Adrenal gland (tissue), 12 donors: ENCODE results near the gene MAFF. TPM values are rescaled to one million over a fixed set of nuclear protein-coding genes. Genes with fewer than 3 reads are reported as not detected.
A peak's percentile ranks its signal among the peaks of the same experiment; 100 is the strongest.

Experiments used
- DNase-seq, 7 donors: peaks; one replicate each; pipeline ENCODE4 v3.0.0-alpha.2; 2019 to 2020
- H3K27ac ChIP-seq, 5 donors: fragments of 200-600 bp; sonication (generic) in 4 of 5; 1 replicate in 3 of 5; 2 replicates in 2 of 5; pipeline versions ENCODE4 v1.5.1 to v1.8.0; 2016 to 2020; ENCODE audit warnings: mild to moderate bottlenecking in 1 of 5
- H3K27me3 ChIP-seq: fragments of 200-600 bp; 2 replicates; pipeline ENCODE4 v1.8.0; 2021
- H3K36me3 ChIP-seq, 2 donors: fragments of 200-600 bp; replicated peaks in 1 of 2; 1 replicate in 1 of 2; 2 replicates in 1 of 2; pipeline versions ENCODE4 v1.5.1 to v1.8.0; 2018 to 2022
- H3K4me1 ChIP-seq, 2 donors: fragments of 200-600 bp; replicated peaks in 1 of 2; 1 replicate in 1 of 2; 2 replicates in 1 of 2; pipeline versions ENCODE4 v1.5.1 to v1.8.0; 2018 to 2021
- H3K4me3 ChIP-seq, 4 donors: fragments of 200-600 bp; sonication (generic) in 3 of 4; one replicate each; pipeline ENCODE4 v1.5.1; 2016 to 2018
- H3K9me3 ChIP-seq, 3 donors: fragments of 200-600 bp; sonication (generic) in 1 of 3; replicated peaks in 1 of 3; 1 replicate in 2 of 3; 2 replicates in 1 of 3; pipeline versions ENCODE4 v1.5.1 to v1.8.0; 2016 to 2021
- POLR2A ChIP-seq, 2 donors: fragments of 450-650 bp; IDR thresholded peaks; one replicate each; pipeline ENCODE4 v1.6.1; 2017; ENCODE audit warnings: antibody characterized with exemption in 2 of 2, mild to moderate bottlenecking in 2 of 2, moderate library complexity in 1 of 2
- WGBS, 4 donors: extraction: QIAGEN DNeasy Blood & Tissue Kit in 2 of 4; methylation state at CpG; one replicate each; pipeline versions ENCODE4 v1.1.5 to v1.1.7; 2013 to 2017; 5-methylcytosine and 5-hydroxymethylcytosine counted together
- intact Hi-C, 2 donors: fragments of 100-400 bp; cut with DNase I; formaldehyde crosslinking; loops; one replicate each; pipeline versions ENCODE4 v1.14.1 to v1.15.0; 2022 to 2023
- polyA plus RNA-seq, 3 donors: library from polyadenylated mRNA; stranded (reverse); fragments of 200-250 nt in 2 of 3; fragments of 350-450 nt in 1 of 3; fragmentation: Illumina TruSeq in 1 of 3; extraction: RNeasy Lipid Tissue Mini Kit (QIAGEN cat#74804) in 1 of 3; gene quantifications; one replicate each; pipeline ENCODE4 v1.2.3, GENCODE V29; 2013 to 2014
- total RNA-seq, 9 donors: library from RNA; depleted of rRNA in 4 of 9; stranded (reverse); fragments of >200 nt in 4 of 9; fragments of 120-200 nt in 1 of 9; fragmentation: NEBNext Ultra II Directional in 1 of 9; extraction: Animal tissue kit (Norgen Biotek cat#: 25700) in 1 of 9; gene quantifications; one replicate each; pipeline versions ENCODE4 v1.1.0 to v1.2.4, GENCODE V29; 2013 to 2023
- TF ChIP-seq, protein P1 (sequence below), 6 experiments: fragments of 450-650 bp in 4 of 6; fragments of 200-600 bp in 2 of 6; sonication (generic) in 1 of 6; IDR thresholded peaks; 1 replicate in 5 of 6; 2 replicates in 1 of 6; pipeline versions ENCODE4 v1.5.1 to v1.8.0; 2016 to 2021; ENCODE audit warnings: antibody characterized with exemption in 6 of 6, mild to moderate bottlenecking in 2 of 6, moderate library complexity in 1 of 6
- donor health status: healthy with polysubstance abuse.
- donor health status: Bipolar disorder and iron deficiency.
- donor health status: DM: yes; HTN: yes; CAD: no.
- donor health status: DM: no; HTN: no; CAD: no.
- donor health status: DM: no; HTN: no; CAD: no.
- donor health status: DM: yes; HTN: yes; CAD: no.

MAFF gene
- total and polyA plus RNA-seq, 12 donors, result 1.9 to 23.4 (median 13.9) TPM

DNA sequence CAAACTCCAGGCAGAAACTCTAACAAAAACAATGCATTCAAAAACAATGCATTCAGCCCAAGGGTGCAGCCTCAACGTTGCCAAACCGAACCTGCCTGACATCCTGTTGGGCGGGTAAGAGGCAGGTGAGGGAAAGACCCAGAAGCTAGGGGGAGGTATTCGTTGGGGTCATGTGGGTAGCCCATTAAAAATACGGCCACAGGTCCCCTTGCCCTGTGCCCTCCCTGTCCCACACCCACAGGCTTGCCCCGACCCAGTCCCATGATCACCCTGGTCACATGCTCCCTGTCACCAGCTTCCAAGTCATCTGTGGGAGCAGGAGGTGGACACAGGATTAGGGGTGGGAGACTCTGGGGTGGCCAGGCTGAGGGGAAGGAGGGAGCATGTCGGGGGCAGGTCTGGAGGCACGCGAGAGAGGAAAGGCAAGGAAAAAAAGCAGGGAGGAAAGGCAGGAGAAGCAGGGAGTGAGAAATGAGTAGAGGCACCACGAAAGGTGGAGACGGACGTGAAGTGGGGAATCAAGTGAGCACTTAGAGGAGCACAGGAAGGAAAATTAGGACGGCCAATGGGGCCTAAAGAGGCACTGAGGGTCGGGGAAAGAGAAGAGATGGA is 20.8 kb upstream of the MAFF start:
- intact Hi-C loops, result no loop called here
- DNase-seq, result peak in 6 of 7 donors; percentile 65 to 81 (median 70)
- peaks cover 24 to 29% of the 10 kb centered on the region in 2 donors for H3K4me1 ChIP-seq

DNA sequence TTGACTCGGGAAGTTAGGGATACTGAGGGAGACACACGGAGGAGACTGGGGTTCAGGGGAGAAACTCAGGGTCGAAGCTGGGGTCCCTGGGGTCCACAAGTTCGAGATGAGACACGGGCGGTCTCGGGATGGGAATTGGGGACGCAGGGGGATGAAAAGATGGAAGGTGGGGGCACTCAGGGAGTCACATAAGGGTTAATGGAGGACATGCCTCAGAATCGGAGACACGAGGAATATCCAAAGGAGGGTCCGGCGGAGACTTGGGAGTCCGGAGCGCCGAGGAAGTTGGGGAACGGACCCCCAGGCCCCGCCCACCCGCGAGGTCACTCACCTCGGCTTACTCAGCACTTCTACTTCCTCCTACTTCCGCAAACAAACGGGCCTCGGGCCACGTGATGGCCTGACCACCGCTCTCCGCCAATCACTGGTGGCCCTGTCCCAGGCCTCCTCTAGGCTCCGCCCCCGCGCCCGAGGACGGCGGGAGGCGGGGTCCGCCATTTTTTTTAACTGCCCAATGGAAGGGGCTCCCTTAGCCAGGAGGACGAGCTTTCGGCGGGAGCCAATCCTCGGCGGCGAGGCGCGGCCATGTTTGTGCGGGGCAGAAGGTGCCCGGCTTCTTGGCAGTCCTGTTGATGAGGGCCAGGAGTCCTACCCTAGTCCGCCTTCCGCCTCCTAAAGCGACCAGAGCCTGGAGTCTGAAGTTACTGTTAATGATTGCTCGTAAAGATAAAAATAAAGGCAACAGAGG is 20.2 kb upstream of the MAFF start, which contains the start of gene PLA2G6:
PLA2G6 (minus strand) TSS at position 378 of the 748 bp plus-strand sequence. CDS start 12,404 bp downstream, outside the sequence.
- Histone ChIP-seq H3K27ac (peak within 1 kb of the TSS; percentile 82 to 98 (median 93)), H3K36me3 (no peaks in the 10 kb centered on the region), H3K4me1 (peaks cover 24 to 29% of the 10 kb centered on the region in 2 donors), H3K4me3 (peak within 1 kb of the TSS; percentile 19 to 84 (median 55)), H3K9me3 (no peaks in the 10 kb centered on the region), H3K27me3 (no peaks in the 10 kb centered on the region)
- 0 to 2% (median 1%) methylated on average over 23 to 48 of the region's 48 CpGs for WGBS, 4 donors
- TF ChIP-seq, protein P1, sequence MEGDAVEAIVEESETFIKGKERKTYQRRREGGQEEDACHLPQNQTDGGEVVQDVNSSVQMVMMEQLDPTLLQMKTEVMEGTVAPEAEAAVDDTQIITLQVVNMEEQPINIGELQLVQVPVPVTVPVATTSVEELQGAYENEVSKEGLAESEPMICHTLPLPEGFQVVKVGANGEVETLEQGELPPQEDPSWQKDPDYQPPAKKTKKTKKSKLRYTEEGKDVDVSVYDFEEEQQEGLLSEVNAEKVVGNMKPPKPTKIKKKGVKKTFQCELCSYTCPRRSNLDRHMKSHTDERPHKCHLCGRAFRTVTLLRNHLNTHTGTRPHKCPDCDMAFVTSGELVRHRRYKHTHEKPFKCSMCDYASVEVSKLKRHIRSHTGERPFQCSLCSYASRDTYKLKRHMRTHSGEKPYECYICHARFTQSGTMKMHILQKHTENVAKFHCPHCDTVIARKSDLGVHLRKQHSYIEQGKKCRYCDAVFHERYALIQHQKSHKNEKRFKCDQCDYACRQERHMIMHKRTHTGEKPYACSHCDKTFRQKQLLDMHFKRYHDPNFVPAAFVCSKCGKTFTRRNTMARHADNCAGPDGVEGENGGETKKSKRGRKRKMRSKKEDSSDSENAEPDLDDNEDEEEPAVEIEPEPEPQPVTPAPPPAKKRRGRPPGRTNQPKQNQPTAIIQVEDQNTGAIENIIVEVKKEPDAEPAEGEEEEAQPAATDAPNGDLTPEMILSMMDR (IDR thresholded peaks at IDR 0.05), result no peak
- peak in 1 of 2 donors; percentile 52 for TF ChIP-seq POLR2A (IDR thresholded peaks at IDR 0.05)
- intact Hi-C loops, result no loop called here
- DNase-seq, result peak; percentile 99

More for the DNA sequence above, 20.8 kb upstream of the MAFF start:
- no peaks in the 10 kb centered on the region for H3K27me3 ChIP-seq
- H3K27ac ChIP-seq, result peak overlapping the region; percentile 82 to 98 (median 93)
- peak overlapping the region; percentile 19 to 84 (median 55) for H3K4me3 ChIP-seq
- no peaks in the 10 kb centered on the region for H3K36me3 ChIP-seq
- no peaks in the 10 kb centered on the region for H3K9me3 ChIP-seq
- WGBS, 4 donors, result 11 to 22% (median 14%) methylated on average over 14 of the region's 14 CpGs
- TF ChIP-seq, protein P1 (IDR thresholded peaks at IDR 0.05), result no peak
- TF ChIP-seq POLR2A (IDR thresholded peaks at IDR 0.05), result peak in 1 of 2 donors; percentile 48

DNA sequence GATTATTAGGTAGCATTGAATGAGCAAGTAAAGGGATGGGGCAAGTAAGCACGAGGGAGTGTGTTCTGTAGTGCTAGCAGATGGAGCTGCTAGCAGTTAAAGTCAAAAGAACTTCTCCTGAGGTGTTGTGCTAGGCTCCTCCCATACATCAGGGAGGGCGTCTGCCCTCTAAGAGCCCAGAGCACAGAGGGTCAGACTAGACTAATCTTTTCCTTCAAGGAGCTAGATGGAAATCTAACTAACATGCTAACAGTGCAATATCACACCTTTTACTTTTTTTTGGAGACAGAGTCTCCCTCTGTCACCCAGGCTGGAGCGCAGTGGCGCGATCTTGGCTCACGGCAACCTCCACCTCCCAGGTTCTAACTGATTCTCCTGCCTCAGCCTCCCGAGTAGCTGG is 17.0 kb upstream of the MAFF start:
- Histone ChIP-seq H3K36me3 (no peaks in the 10 kb centered on the region), H3K4me1 (peaks cover 15 to 16% of the 10 kb centered on the region in 2 donors), H3K27me3 (no peaks in the 10 kb centered on the region), H3K9me3 (no peaks in the 10 kb centered on the region), H3K27ac (no peak overlapping the region), H3K4me3 (no peak overlapping the region)
- no peak for TF ChIP-seq POLR2A (IDR thresholded peaks at IDR 0.05)
- TF ChIP-seq, protein P1 (IDR thresholded peaks at IDR 0.05), result no peak
- no peak for DNase-seq
- 68 to 78% (median 76%) methylated on average over 7 of the region's 7 CpGs for WGBS, 4 donors
- intact Hi-C loops, result no loop called here

DNA sequence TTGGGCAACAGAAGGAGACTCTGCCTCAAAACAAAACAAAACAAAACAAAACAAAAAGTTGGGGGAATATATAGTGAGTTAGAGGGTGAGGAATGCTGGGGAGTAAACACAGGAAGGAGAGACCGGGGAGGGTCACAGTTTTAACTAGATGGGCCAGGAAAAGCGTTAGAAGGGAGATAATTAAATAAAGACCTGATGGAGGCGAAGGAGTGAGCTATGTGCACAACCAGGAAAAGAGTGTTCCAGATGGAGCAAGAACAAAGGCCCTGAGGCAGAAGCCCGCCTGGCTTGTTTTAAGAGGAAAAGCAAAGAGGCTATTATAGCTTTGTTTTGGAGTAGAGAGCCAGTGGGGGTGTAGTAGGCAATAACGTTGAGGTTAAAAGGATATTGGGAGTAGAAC is 15.4 kb upstream of the MAFF start:
- H3K4me3 ChIP-seq, result no peak overlapping the region
- DNase-seq, result no peak
- peaks cover 3% of the 10 kb centered on the region in 2 donors for H3K4me1 ChIP-seq
- H3K27ac ChIP-seq, result no peak overlapping the region
- no peaks in the 10 kb centered on the region for H3K36me3 ChIP-seq
- intact Hi-C loops, result no loop called here
- TF ChIP-seq, protein P1 (IDR thresholded peaks at IDR 0.05), result no peak
- TF ChIP-seq POLR2A (IDR thresholded peaks at IDR 0.05), result no peak
- no peaks in the 10 kb centered on the region for H3K27me3 ChIP-seq
- WGBS, 4 donors, result 46 to 67% (median 65%) methylated on average over 5 of the region's 5 CpGs
- H3K9me3 ChIP-seq, result no peaks in the 10 kb centered on the region
